Uterus (tissue), 4 donors: Measurements from ENCODE around the gene HK3. TPM values are rescaled to one million over a fixed set of nuclear protein-coding genes. Genes with fewer than 3 reads are reported as not detected.

Experiments used
- DNase-seq, 2 donors: peaks; one replicate each; pipeline ENCODE4 v3.0.0-alpha.2; 2019 to 2020
- H3K27ac ChIP-seq, 2 donors: fragments of 200-600 bp; sonication (generic); 1 replicate in 1 of 2; 2 replicates in 1 of 2; pipeline ENCODE4 v1.5.1; 2016 to 2018
- H3K27me3 ChIP-seq, 2 donors: fragments of 200-600 bp; sonication (generic); one replicate each; pipeline ENCODE4 v1.5.1; 2018 to 2019; ENCODE audit warnings: control low read depth in 1 of 2
- H3K36me3 ChIP-seq, 2 donors: fragments of 200-600 bp; sonication (generic); one replicate each; pipeline ENCODE4 v1.5.1; 2019; ENCODE audit warnings: control low read depth in 1 of 2
- H3K4me1 ChIP-seq, 2 donors: fragments of 200-600 bp; sonication (generic); one replicate each; pipeline ENCODE4 v1.5.1; 2018 to 2019; ENCODE audit warnings: control low read depth in 1 of 2
- H3K4me3 ChIP-seq, 2 donors: fragments of 200-600 bp; sonication (generic); 1 replicate in 1 of 2; 2 replicates in 1 of 2; pipeline ENCODE4 v1.5.1; 2018 to 2019; ENCODE audit warnings: mild to moderate bottlenecking in 1 of 2
- H3K9me3 ChIP-seq, 2 donors: fragments of 200-600 bp; sonication (generic); one replicate each; pipeline ENCODE4 v1.5.1; 2019; ENCODE audit warnings: control low read depth in 1 of 2
- CTCF ChIP-seq, 4 experiments: fragments of 200-600 bp in 2 of 4; fragments of 450-650 bp in 2 of 4; sonication (generic) in 2 of 4; IDR thresholded peaks; one replicate each; pipeline ENCODE4 v1.5.1; 2016 to 2019; ENCODE audit warnings: antibody characterized with exemption in 4 of 4, mild to moderate bottlenecking in 2 of 4, moderate library complexity in 1 of 4
- POLR2A ChIP-seq, 2 donors: fragments of 450-650 bp; IDR thresholded peaks; one replicate each; pipeline ENCODE4 v1.6.1; 2016; ENCODE audit warnings: antibody characterized with exemption in 2 of 2, mild to moderate bottlenecking in 1 of 2, moderate library complexity in 1 of 2
- intact Hi-C: fragments of 100-400 bp; cut with DNase I; formaldehyde crosslinking; loops from one replicate; pipeline ENCODE4 v1.15.1; 2023; ENCODE audit warnings: low total_unique reads
- total RNA-seq, 4 donors: library from RNA; depleted of rRNA in 3 of 4; stranded (reverse); fragments of >200 nt in 3 of 4; gene quantifications; one replicate each; pipeline versions ENCODE4 v1.1.0 to v1.2.4, GENCODE V29; 2014 to 2023
- donor health status: DM: yes; HTN: yes; CAD: no.

Gene HK3
- total RNA-seq, 4 donors from 2014 or later, result 1.5 to 6.9 (median 3.4) TPM

GRCh38 chr5:176894298-176894697 is 4.8 kb downstream of the HK3 start:
- intact Hi-C loops, result no loop called here

GRCh38 chr5:176892663-176893062 is 6.5 kb downstream of the HK3 start:
- H3K9me3 ChIP-seq, result no peaks in the 10 kb centered on the region
- TF ChIP-seq CTCF (IDR thresholded peaks at IDR 0.05) (no peak), POLR2A (IDR thresholded peaks at IDR 0.05) (no peak)
- DNase-seq, result no peak

More at GRCh38 chr5:176894298-176894697, 4.8 kb downstream of the HK3 start:
- no peak for DNase-seq
- no peak for TF ChIP-seq CTCF (IDR thresholded peaks at IDR 0.05)
- TF ChIP-seq POLR2A (IDR thresholded peaks at IDR 0.05), result no peak
- no peaks in the 10 kb centered on the region for H3K27me3 ChIP-seq
- no peaks in the 10 kb centered on the region for H3K9me3 ChIP-seq
- H3K36me3 ChIP-seq, result no peaks in the 10 kb centered on the region
- no peak overlapping the region for H3K4me3 ChIP-seq
- H3K27ac ChIP-seq, result no peak overlapping the region
- H3K4me1 ChIP-seq, result no peaks in the 10 kb centered on the region

GRCh38 chr5:176891331-176891958 is 7.7 kb downstream of the HK3 start:
- intact Hi-C loops, result no loop called here

More at GRCh38 chr5:176892663-176893062, 6.5 kb downstream of the HK3 start:
- intact Hi-C loops, result no loop called here
- no peaks in the 10 kb centered on the region for H3K27me3 ChIP-seq
- no peaks in the 10 kb centered on the region for H3K36me3 ChIP-seq
- no peaks in the 10 kb centered on the region for H3K4me1 ChIP-seq
- H3K27ac ChIP-seq, result no peak overlapping the region
- H3K4me3 ChIP-seq, result no peak overlapping the region

GRCh38 chr5:176890455-176891330 is 8.5 kb downstream of the HK3 start:
- Histone ChIP-seq H3K9me3 (no peaks in the 10 kb centered on the region), H3K36me3 (no peaks in the 10 kb centered on the region), H3K27me3 (no peaks in the 10 kb centered on the region), H3K4me1 (no peaks in the 10 kb centered on the region), H3K27ac (no peak overlapping the region), H3K4me3 (no peak overlapping the region)
- TF ChIP-seq CTCF (IDR thresholded peaks at IDR 0.05), result no peak
- no peak for TF ChIP-seq POLR2A (IDR thresholded peaks at IDR 0.05)
- intact Hi-C loops, result no loop called here
- DNase-seq, result no peak

More at GRCh38 chr5:176891331-176891958, 7.7 kb downstream of the HK3 start:
- TF ChIP-seq CTCF (IDR thresholded peaks at IDR 0.05) (no peak), POLR2A (IDR thresholded peaks at IDR 0.05) (no peak)
- no peaks in the 10 kb centered on the region for H3K27me3 ChIP-seq
- H3K9me3 ChIP-seq, result no peaks in the 10 kb centered on the region
- H3K36me3 ChIP-seq, result no peaks in the 10 kb centered on the region
- no peak overlapping the region for H3K4me3 ChIP-seq
- H3K27ac ChIP-seq, result no peak overlapping the region
- DNase-seq, result no peak
- H3K4me1 ChIP-seq, result no peaks in the 10 kb centered on the region
